ENCODE data around the gene RGS13.

RGS13 gene

GRCh38 chr1:192604979-192605620 is 30.8 kb upstream of the RGS13 start:
- TF ChIP-seq, protein P1, sequence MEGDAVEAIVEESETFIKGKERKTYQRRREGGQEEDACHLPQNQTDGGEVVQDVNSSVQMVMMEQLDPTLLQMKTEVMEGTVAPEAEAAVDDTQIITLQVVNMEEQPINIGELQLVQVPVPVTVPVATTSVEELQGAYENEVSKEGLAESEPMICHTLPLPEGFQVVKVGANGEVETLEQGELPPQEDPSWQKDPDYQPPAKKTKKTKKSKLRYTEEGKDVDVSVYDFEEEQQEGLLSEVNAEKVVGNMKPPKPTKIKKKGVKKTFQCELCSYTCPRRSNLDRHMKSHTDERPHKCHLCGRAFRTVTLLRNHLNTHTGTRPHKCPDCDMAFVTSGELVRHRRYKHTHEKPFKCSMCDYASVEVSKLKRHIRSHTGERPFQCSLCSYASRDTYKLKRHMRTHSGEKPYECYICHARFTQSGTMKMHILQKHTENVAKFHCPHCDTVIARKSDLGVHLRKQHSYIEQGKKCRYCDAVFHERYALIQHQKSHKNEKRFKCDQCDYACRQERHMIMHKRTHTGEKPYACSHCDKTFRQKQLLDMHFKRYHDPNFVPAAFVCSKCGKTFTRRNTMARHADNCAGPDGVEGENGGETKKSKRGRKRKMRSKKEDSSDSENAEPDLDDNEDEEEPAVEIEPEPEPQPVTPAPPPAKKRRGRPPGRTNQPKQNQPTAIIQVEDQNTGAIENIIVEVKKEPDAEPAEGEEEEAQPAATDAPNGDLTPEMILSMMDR (conservative IDR thresholded peaks at IDR 0.05; ENCODE audit: control insufficient read depth, insufficient read depth, low read depth, low read length): no peak
- DNase-seq (ENCODE audit: low read depth): no peak
- H3K4me3 ChIP-seq (ENCODE audit: control insufficient read depth, low read depth, low read length): no peak overlapping the region

DNA sequence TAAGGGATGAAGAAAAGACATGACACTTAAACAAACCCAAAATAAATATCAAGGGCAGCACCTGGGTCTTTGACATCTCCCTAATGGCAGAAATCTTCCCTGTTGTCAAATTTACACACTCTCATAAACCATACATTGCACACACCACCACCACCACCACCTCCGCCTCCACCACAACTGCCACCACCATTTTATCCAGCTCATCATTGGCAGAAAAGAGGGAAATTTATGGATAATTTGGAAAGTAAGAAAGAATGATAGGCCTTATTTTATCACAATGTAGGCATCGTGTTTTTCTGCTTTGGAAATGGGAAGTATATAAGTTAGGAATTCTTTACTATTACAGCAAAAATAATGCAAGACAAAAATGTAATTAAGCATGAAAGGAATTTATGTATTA is 27.3 kb upstream of the RGS13 start:
- DNase-seq (ENCODE audit: low read depth): no peak
- TF ChIP-seq, protein P1 (conservative IDR thresholded peaks at IDR 0.05; ENCODE audit: control insufficient read depth, insufficient read depth, low read depth, low read length): no peak
- no peak overlapping the region for H3K4me3 ChIP-seq (ENCODE audit: control insufficient read depth, low read depth, low read length)

GRCh38 chr1:192609110-192610079 is 26.6 kb upstream of the RGS13 start:
- no peak for DNase-seq (ENCODE audit: low read depth)
- TF ChIP-seq, protein P1 (conservative IDR thresholded peaks at IDR 0.05; ENCODE audit: control insufficient read depth, insufficient read depth, low read depth, low read length): no peak
- H3K4me3 ChIP-seq (ENCODE audit: control insufficient read depth, low read depth, low read length): no peak overlapping the region

- peak; percentile 55 for DNase-seq (ENCODE audit: low read depth)
Measured at GRCh38 chr1:192610112-192610889, 25.6 kb upstream of the RGS13 start.

GRCh38 chr1:192615055-192615454 is 20.9 kb upstream of the RGS13 start:
- DNase-seq (ENCODE audit: low read depth): no peak
- no peak overlapping the region for H3K4me3 ChIP-seq (ENCODE audit: control insufficient read depth, low read depth, low read length)
- TF ChIP-seq, protein P1 (conservative IDR thresholded peaks at IDR 0.05; ENCODE audit: control insufficient read depth, insufficient read depth, low read depth, low read length): no peak

More at GRCh38 chr1:192610112-192610889, 25.6 kb upstream of the RGS13 start:
- TF ChIP-seq, protein P1 (conservative IDR thresholded peaks at IDR 0.05; ENCODE audit: control insufficient read depth, insufficient read depth, low read depth, low read length): peak; percentile 53
- H3K4me3 ChIP-seq (ENCODE audit: control insufficient read depth, low read depth, low read length): no peak overlapping the region

DNA sequence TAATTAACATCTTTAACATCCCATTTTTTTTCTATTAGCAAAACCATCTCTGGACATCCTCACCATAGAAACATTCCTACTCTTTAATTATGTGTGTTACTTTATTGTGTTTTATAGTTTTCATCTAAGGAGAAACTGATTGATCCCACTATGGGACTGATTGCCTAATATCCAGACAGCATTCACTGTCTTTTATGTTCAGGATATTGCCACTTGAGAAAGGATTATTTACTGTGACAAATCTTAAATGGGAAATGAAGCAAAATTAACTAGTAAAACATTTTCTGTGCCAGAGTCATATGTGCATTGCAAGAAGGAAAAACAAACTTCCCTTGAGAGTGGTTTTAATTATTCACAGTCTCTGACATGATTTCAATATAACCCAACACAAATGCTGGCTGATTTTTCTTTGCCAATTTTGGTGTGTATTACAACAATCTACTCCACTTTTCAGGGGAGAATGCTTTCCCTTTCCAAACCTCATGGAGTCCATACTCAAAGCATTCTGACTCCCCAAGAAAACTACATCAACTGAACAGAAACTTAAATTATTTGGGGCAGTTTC is 15.8 kb upstream of the RGS13 start:
- no peak for DNase-seq (ENCODE audit: low read depth)
- H3K4me3 ChIP-seq (ENCODE audit: control insufficient read depth, low read depth, low read length): no peak overlapping the region
- TF ChIP-seq, protein P1 (conservative IDR thresholded peaks at IDR 0.05; ENCODE audit: control insufficient read depth, insufficient read depth, low read depth, low read length): no peak
